Stimulated activated CD8-positive, alpha-beta memory T cell treated with anti-CD3 and anti-CD28 coated beads, Interleukin-7, amount 100 ng/mL, for 24 hours (primary cell): ENCODE results near the gene SPATA31D4.
"Not testable (repeated sequence)": the region's sequence is repeated elsewhere in the genome, so short reads cannot be mapped to it uniquely, and the experiment has no call there.

Source experiments
- DNase-seq: peaks from one replicate; pipeline ENCODE4 v3.0.0-alpha.2; 2020; ENCODE audit warnings: low read depth

Gene SPATA31D4

GRCh38 chr9:81928305-81928704 is at the start of gene SPATA31D4:
Gene SPATA31D4 (plus strand): TSS chr9:81928428. CDS start chr9:81928514, 86 bp downstream.
- DNase-seq: not testable (repeated sequence)

- DNase-seq: no peak
These were observed 49.7 kb upstream of the SPATA31D4 start for GRCh38 chr9:81878530-81878929.

- no peak for DNase-seq
These were observed 48.7 kb upstream of the SPATA31D4 start for GRCh38 chr9:81879501-81879916.

GRCh38 chr9:81885602-81886001 is 42.6 kb upstream of the SPATA31D4 start:
- DNase-seq: no peak

GRCh38 chr9:81886665-81887064 is 41.6 kb upstream of the SPATA31D4 start:
- no peak for DNase-seq

GRCh38 chr9:81890104-81890503 is 38.1 kb upstream of the SPATA31D4 start:
- DNase-seq: no peak

GRCh38 chr9:81892440-81892839 is 35.8 kb upstream of the SPATA31D4 start:
- DNase-seq: no peak

- DNase-seq: no peak
These were observed 34.3 kb upstream of the SPATA31D4 start for GRCh38 chr9:81893929-81894328.

GRCh38 chr9:81894891-81895290 is 33.3 kb upstream of the SPATA31D4 start:
- DNase-seq: no peak

GRCh38 chr9:81896070-81896469 is 32.2 kb upstream of the SPATA31D4 start:
- DNase-seq: no peak

- no peak for DNase-seq
These were observed 29.4 kb upstream of the SPATA31D4 start for GRCh38 chr9:81898851-81899250.

- DNase-seq: no peak
These were observed 26.0 kb upstream of the SPATA31D4 start for GRCh38 chr9:81902196-81902595.

- no peak for DNase-seq
These were observed 25.6 kb upstream of the SPATA31D4 start for GRCh38 chr9:81902626-81903025.

- DNase-seq: no peak
These were observed 21.6 kb upstream of the SPATA31D4 start for GRCh38 chr9:81906671-81907070.

- DNase-seq: no peak
These were observed 16.1 kb upstream of the SPATA31D4 start for GRCh38 chr9:81912135-81912534.

- DNase-seq: no peak
These were observed 12.3 kb upstream of the SPATA31D4 start for GRCh38 chr9:81915801-81916505.

- not testable (repeated sequence) for DNase-seq
These were observed 9.7 kb upstream of the SPATA31D4 start for GRCh38 chr9:81918507-81918906.

- not testable (repeated sequence) for DNase-seq
These were observed 1.9 kb downstream of the SPATA31D4 start for GRCh38 chr9:81930147-81930546.

- DNase-seq: not testable (repeated sequence)
These were observed 5.3 kb downstream of the SPATA31D4 start for GRCh38 chr9:81933547-81933946.

GRCh38 chr9:81943393-81943792 is 15.2 kb downstream of the SPATA31D4 start, which contains the start of gene SPATA31D3:
Gene SPATA31D3 (plus strand): TSS chr9:81943500. CDS start chr9:81943586, 86 bp downstream.
- not testable (repeated sequence) for DNase-seq

GRCh38 chr9:81948650-81949049 is 20.4 kb downstream of the SPATA31D4 start:
- DNase-seq: not testable (repeated sequence)

- DNase-seq: no peak
These were observed 24.9 kb downstream of the SPATA31D4 start for GRCh38 chr9:81953096-81953495.

GRCh38 chr9:81955625-81956024 is 27.4 kb downstream of the SPATA31D4 start:
- DNase-seq: no peak
